Thoracic aorta (tissue), 2 donors: Measurements from ENCODE around the gene TRIL. TPM values are rescaled to one million over a fixed set of nuclear protein-coding genes. Genes with fewer than 3 reads are reported as not detected.

ENCODE experiments used
- ATAC-seq: fragments of 150-250 bp; one replicate; pipeline ENCODE4 v1.8.0; 2017; ENCODE audit warnings: low read depth; ENCODE audit not compliant: insufficient number of reproducible peaks, low FRiP score
- DNase-seq: peaks from one replicate; pipeline ENCODE4 v3.0.0-alpha.2; 2020; ENCODE audit warnings: low spot score
- H3K27ac ChIP-seq, 2 donors: fragments of 200-600 bp; sonication (generic); 1 replicate in 1 of 2; 2 replicates in 1 of 2; pipeline ENCODE4 v1.5.1; 2016; ENCODE audit warnings: mild to moderate bottlenecking in 2 of 2, moderate library complexity in 2 of 2
- H3K27me3 ChIP-seq: fragments of 200-600 bp; sonication (generic); replicated peaks from 2 replicates; pipeline ENCODE4 v1.6.0; 2016; ENCODE audit warnings: mild to moderate bottlenecking; ENCODE audit not compliant: insufficient read depth
- H3K36me3 ChIP-seq: fragments of 200-600 bp; sonication (generic); one replicate; pipeline ENCODE4 v1.5.1; 2016
- H3K4me1 ChIP-seq, 2 donors: fragments of 200-600 bp; sonication (generic); 1 replicate in 1 of 2; 2 replicates in 1 of 2; pipeline versions ENCODE4 v1.5.1 to v1.6.0; 2016; ENCODE audit warnings: low read depth in 2 of 2, mild to moderate bottlenecking in 1 of 2; ENCODE audit not compliant: control insufficient read depth in 1 of 2
- H3K4me3 ChIP-seq: fragments of 200-600 bp; sonication (generic); 2 replicates; pipeline ENCODE4 v1.5.1; 2016; ENCODE audit warnings: mild to moderate bottlenecking
- H3K9me3 ChIP-seq: fragments of 200-600 bp; sonication (generic); 2 replicates; pipeline ENCODE4 v1.5.1; 2016
- CTCF ChIP-seq: fragments of 200-600 bp; sonication (generic); IDR thresholded peaks from one replicate; pipeline ENCODE4 v1.5.1; 2019; ENCODE audit warnings: antibody characterized with exemption
- total RNA-seq, 2 donors: library from RNA; depleted of rRNA; stranded (reverse); fragments of >200 nt; gene quantifications; one replicate each; pipeline versions ENCODE4 v1.1.0 to v1.2.3, GENCODE V29; 2016

The TRIL gene
- total RNA-seq, 2 donors from 2014 or later = 0.49 to 2.6 TPM

GRCh38 chr7:28958980-28959347 lies 834 bp upstream of the TRIL start:
- TF ChIP-seq CTCF = no peak
- no peak for ATAC-seq
- Histone ChIP-seq H3K4me1 (peaks cover 4 to 35% of the 10 kb centered on the region in 2 donors), H3K27me3 (peaks cover 15% of the 10 kb centered on the region), H3K4me3 (no peak overlapping the region), H3K27ac (no peak overlapping the region), H3K9me3 (no peaks in the 10 kb centered on the region), H3K36me3 (no peaks in the 10 kb centered on the region)
- DNase-seq = no peak

DNA sequence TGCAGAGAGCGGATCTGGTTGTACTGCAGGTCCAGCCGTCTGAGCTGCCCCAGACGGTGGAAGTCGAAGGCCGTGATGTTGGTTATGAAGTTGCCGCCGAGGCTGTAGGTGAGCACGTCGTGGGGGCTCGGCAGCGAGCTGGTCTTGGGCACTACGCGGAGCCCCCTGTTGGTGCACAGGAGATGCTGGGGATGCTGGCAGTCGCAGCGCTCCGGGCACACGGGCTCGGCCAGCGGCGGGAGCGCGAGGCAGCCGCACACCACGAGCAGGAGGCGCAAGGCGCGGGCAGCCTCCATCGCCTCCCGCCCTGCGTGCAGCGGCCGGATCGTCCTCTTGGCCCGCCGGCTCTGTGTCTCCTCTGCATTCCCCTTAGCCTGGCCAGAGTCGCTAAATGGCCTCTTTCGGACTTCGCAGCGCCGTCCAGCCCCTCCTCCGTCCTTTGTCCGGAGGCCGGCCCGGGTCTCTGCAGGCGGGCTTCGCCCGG lies 337 bp downstream of the TRIL start:
- Histone ChIP-seq H3K4me3 (peak overlapping the region; percentile 73), H3K27ac (no peak overlapping the region), H3K36me3 (no peaks in the 10 kb centered on the region), H3K4me1 (peaks cover 4 to 35% of the 10 kb centered on the region in 2 donors), H3K9me3 (no peaks in the 10 kb centered on the region), H3K27me3 (peaks cover 15% of the 10 kb centered on the region)
- no peak for TF ChIP-seq CTCF
- ATAC-seq (no peak), DNase-seq (no peak)

DNA sequence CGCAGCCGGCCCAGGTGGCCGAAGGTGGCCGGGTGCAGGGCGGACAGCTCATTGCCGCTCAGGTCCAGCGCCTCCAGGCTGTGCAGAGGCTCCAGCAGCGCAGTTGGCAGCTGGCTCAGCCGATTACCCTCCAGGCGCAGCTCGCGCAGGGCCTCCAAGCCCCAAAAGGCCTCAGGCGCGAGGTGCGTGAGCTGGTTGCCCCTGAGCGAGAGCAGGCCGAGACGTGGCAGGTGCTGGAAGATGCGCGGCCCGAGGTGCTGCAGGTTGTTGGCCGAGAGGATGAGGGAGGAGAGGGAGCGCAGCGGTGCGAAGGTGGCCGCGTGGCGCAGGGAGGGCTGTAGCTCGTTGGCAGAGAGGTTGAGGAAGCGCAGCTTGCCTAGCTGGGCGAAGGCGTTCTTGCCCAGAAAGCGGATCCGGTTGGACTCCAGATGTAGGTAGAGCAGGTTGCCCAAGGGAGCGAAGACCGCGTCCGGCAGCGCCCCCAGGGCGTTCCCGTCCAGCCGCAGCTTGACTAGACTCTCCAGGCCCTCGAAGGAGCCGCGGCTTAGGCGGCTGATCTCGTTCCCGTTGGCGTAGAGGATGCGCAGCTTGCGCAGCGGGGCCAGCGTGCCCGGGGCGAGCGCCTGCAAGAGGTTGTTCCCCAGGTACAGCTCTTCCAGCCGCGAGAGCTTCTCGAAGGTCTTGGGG lies 923 bp downstream of the TRIL start:
- peaks cover 4 to 35% of the 10 kb centered on the region in 2 donors for H3K4me1 ChIP-seq
- peak overlapping the region; percentile 73 for H3K4me3 ChIP-seq
- DNase-seq = no peak
- no peak overlapping the region for H3K27ac ChIP-seq
- no peaks in the 10 kb centered on the region for H3K36me3 ChIP-seq
- peaks cover 15% of the 10 kb centered on the region for H3K27me3 ChIP-seq
- no peak for ATAC-seq
- no peak for TF ChIP-seq CTCF
- no peaks in the 10 kb centered on the region for H3K9me3 ChIP-seq

- peak; percentile 23 for TF ChIP-seq CTCF
- DNase-seq (no peak), ATAC-seq (no peak)
- Histone ChIP-seq H3K36me3 (no peaks in the 10 kb centered on the region), H3K4me3 (peak overlapping the region; percentile 73), H3K4me1 (peaks cover 4 to 35% of the 10 kb centered on the region in 2 donors), H3K27ac (no peak overlapping the region), H3K27me3 (peaks cover 15% of the 10 kb centered on the region), H3K9me3 (no peaks in the 10 kb centered on the region)
Measured at GRCh38 chr7:28956608-28957063, 1.5 kb downstream of the TRIL start.

DNA sequence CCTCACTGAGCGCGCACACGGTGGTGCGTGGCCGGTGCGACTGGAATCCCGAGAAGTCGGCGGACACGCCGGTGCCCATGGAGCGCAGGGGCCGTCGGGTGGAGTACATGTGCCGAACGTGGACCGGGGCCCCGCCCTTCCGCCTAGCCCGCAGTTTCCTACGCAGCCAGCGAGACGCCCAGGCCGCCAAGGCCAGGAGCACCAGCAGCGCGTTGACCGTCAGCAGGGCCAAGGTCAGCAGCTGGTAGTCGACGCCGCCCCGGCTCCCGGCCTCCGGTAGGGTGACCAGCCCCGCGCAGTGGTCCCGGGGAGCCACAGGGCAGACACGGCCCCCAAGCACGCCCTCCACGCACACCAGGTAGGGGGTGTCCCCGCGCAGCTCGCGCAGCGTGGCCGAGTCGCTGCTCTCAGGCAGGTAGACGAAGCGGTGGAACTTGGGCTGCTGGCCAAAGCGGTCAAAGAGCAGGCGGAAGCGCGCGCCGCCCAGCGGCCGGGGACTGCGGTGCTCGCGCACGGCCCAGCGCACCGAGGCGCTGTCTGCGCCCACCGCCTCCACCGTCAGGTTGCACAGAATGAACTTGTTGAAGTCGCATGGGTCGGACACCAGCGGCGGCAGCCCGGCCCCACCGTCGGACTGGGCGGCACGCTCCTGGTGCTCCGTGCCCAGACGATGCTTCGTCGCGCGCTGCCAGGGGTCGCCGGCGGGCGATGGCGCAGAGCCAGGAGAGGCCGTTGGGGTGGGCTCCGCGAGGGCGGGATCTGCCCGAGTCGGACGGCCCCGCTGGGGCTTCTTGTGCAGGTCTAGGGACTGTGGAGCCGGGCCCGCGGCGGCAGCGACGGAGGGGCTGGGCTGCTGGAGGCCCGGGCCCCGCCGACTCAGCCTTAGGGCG lies 2.2 kb downstream of the TRIL start:
- Histone ChIP-seq H3K9me3 (no peaks in the 10 kb centered on the region), H3K27ac (no peak overlapping the region), H3K27me3 (peaks cover 15% of the 10 kb centered on the region), H3K4me3 (peak overlapping the region; percentile 73), H3K36me3 (no peaks in the 10 kb centered on the region), H3K4me1 (peaks cover 4 to 35% of the 10 kb centered on the region in 2 donors)
- peak; percentile 35 for TF ChIP-seq CTCF
- no peak for DNase-seq
- no peak for ATAC-seq
